GM18873 (cell line): ENCODE data around the gene HEMK1.

Experiments
- ATAC-seq: cut with Tn5 transposase; IDR thresholded peaks from one replicate; pipeline ENCODE4 v1.9.1; 2021; ENCODE audit warnings: mild to moderate bottlenecking, moderate library complexity, moderate number of reproducible peaks; ENCODE audit not compliant: unreplicated experiment, low FRiP score

HEMK1 gene

DNA sequence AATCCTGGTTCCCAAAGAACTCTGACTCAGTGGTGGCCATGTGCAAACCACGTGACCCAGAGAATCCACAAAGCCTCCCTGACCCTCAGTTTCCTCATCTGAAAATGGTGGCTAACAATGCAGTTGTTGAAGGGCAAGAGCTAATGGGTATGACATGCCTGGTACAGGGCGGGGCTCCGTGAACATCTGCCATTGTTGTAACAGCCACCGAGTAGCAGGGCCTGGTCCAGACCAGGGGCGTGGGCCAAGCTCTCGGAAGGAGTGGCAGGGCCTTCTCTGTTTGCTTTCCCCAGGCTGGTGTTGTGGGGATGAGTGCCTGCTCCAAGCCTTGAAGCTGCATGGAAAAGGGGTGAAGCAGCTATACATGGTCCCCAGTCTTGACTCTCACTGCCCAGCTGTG is 61.1 kb downstream of the HEMK1 start:
- ATAC-seq = no peak

DNA sequence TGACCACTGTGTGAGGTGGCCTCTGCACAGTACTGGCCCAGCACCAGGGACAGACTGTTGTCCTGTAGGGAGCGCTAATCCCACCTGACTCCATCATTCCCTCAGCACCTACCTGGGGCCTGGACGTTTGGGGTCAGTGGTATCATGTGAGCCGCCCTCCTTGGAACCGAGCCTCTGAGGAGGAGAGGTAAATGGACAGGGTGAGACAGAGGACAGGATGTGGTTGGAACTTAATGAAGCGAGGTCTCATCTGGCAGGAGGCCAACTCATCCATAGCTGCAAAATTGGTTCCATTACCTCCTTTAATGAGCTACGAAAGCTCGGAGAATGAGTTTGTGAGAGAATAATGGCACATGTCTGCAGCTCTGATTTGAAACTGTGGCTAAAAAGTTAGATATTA is 61.6 kb downstream of the HEMK1 start:
- no peak for ATAC-seq

DNA sequence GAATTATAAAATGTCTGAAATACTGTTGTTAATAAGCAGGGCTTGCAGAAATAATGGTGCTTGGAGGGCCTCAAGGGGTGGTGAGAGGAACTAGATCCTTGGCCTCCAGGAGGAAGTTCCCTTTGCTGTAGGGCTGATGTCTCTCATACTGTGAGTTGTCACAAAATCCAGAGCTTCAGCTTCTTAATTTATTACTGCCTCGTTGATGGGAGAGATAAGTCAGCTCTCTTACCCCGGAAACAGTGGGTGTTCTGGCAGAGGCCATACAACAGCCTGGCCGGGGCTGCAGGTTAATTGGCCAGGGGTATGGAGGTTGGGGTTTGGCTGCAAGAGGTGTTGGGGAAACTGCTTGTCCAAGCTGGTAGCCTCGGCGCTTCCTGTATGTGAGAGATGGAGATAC is 63.1 kb downstream of the HEMK1 start:
- no peak for ATAC-seq

DNA sequence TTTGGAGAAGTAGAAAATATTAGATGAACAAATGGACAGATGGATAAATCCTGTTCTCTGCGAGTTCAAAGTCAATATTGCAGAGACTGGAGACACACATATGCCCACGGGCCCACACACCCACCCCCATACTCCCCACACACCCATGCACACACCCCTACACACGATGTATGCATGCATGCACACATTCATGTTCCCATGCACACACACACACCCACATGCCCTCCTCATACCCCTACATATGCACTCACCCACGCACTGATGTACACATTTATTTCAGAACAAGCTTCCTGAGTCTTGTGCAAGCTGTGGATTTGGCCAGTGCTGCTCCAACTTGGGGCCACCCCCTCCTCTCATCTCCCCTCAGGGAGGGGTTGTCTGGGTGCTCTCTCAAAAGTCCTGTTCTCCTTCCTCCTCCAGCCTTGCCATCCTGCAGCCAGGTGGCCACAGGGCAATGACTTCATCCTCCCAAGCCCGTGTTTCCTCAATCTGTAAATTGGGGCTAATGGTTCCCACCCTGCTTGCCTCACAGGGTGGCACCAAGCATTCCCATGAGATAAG is 64.0 kb downstream of the HEMK1 start:
- ATAC-seq = no peak

DNA sequence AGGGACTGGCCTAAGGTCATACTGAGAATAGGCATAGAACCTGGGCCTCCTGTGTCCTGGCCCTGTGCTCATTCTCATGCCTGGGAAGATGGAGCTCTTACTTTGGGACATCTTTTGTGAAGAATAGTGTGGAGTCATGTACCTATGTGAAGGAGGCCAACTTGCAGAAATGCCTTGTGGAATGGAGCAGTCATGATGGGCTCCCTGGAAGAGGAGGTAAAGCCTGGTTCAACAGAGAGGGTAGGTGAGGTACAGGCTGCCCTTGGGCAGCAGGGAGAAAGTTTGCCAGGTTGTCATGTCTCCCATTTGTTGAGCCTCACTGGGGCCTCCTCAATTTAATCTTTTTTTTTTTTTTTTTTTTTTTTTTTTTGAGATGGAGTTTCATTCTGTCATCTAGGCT is 65.7 kb downstream of the HEMK1 start:
- no peak for ATAC-seq

DNA sequence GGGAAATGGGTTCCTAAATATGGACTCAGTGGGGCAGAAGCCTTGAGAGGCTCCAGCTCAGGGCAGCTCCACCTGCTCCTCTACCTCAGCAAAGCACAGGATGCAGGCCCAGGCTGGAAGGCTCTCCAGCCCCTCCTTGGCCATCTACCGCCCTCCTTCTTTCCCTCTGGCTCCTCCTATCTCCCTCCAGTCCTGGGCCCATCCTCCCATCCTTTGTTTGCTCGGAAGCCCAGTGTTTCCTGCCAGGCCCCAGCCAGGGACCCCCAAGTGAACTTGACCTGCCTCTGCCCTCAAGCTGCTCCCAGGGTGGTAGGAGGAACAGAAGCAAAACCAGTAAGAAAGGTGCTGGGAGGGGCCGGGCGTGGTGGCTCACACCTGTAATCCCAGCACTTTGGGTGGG is 67.7 kb downstream of the HEMK1 start:
- ATAC-seq = no peak

DNA sequence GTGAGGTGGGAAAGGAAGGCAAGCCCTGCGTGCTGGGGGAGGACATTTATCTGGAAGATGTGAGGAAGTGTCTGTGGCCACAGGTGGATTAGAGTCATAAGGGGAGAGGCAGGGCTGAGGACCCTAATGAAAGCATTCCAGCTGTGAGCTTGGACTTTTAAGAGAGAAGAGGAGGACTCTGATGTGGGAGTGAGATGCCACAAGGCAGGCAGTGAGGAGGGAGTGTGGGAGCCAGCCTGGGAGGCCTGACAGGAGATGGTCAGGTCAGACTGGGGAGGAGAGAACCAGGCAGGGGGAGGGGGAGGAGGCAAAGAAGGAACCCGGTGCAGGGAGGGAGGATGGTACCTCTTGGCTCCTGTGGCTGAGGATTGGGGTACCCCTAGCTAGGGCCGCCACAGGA is 68.6 kb downstream of the HEMK1 start:
- no peak for ATAC-seq

DNA sequence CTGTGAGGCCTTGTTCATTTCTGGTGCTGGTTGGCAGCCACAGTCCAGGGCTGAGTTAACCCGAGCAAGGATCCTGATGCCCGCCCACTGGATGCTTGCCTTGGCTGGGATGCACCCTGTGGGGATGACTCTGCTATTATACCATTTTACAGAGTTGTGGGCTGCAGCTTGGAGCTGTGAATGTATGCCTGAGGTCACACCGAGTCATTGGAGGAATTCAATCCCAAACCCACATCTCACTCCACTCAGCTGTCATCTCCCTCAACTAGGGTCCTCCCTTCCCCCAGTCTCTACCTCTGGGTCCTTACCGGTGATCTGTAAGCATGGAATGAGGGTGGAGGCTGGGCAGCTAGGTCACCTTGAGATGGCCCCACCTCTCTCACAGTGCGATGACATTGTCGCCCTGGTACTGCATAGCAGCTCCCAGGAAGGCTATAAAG is 69.8 kb downstream of the HEMK1 start:
- ATAC-seq = no peak

DNA sequence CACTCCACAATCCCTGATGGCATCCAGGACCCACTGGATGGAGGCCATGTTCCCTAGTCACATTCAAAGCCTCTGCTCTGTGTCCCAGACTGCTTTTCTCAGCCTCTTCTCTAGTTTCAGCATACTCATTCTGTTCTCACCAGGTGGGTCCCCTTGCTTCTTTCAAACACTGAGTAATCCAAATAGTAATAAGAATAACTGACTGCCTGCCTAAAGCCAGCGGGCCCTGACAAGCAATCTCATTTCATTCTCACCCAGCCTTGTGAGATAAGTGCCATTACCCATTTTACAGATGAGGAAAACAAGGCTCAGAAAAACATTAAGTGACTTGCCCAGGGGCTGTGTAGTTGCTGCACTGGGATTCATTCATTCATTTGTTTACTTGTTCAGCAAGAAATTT is 73.1 kb downstream of the HEMK1 start:
- no peak for ATAC-seq

DNA sequence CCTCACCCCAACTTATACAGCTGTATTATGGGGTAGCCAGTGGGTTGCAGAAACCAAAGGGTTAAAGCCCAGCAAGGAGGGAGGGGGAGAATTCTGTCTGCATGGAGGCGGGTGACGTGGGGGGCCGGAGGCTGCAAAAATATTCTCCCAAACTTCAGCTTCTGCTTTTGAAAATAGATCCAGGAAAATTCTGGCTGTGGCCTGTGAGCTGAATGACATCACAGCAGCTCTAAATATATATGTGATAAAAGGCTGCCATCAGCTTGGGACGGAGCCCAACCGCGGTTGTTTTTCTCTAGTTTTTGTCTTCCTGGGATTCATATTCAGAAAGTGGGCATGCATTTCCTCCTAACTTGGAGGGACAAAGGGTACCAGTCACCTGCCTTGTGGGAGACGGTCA is 75.2 kb downstream of the HEMK1 start:
- ATAC-seq = no peak

DNA sequence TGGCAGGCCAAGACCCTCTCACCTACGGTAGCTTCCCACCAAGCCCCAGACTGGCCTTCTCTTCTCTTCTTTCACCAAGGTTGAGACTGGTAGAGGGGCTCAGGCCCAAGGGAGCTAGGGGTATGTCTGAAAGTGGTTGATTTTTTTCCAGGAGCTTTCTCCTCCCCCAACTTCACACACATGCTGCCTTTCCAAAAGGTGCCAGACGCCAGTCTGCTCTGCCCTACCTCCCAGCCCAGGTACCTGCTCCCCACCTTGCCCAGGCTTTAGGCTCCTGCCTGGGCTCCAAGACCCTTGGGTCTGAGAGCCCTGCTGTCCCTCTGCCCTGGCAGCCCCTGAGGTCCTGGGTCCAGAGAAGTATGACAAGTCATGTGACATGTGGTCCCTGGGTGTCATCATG is 76.1 kb downstream of the HEMK1 start:
- no peak for ATAC-seq
